HG03460 (cell line): ENCODE results near the gene EFNA3.
A peak's percentile ranks its signal among the peaks of the same experiment; 100 is the strongest.

Experiments used
- ATAC-seq: cut with Tn5 transposase; IDR thresholded peaks from one replicate; pipeline ENCODE4 v1.9.1; 2021; ENCODE audit not compliant: unreplicated experiment

Gene EFNA3

GRCh38 chr1:155083052-155083541 lies 4.5 kb downstream of the EFNA3 start:
- no peak for ATAC-seq

GRCh38 chr1:155083865-155084721 lies 5.5 kb downstream of the EFNA3 start:
- no peak for ATAC-seq

GRCh38 chr1:155084722-155085503 lies 6.3 kb downstream of the EFNA3 start:
- ATAC-seq, result peak; percentile 72

- ATAC-seq, result no peak
Measured at GRCh38 chr1:155085504-155086127, 7.0 kb downstream of the EFNA3 start.

DNA sequence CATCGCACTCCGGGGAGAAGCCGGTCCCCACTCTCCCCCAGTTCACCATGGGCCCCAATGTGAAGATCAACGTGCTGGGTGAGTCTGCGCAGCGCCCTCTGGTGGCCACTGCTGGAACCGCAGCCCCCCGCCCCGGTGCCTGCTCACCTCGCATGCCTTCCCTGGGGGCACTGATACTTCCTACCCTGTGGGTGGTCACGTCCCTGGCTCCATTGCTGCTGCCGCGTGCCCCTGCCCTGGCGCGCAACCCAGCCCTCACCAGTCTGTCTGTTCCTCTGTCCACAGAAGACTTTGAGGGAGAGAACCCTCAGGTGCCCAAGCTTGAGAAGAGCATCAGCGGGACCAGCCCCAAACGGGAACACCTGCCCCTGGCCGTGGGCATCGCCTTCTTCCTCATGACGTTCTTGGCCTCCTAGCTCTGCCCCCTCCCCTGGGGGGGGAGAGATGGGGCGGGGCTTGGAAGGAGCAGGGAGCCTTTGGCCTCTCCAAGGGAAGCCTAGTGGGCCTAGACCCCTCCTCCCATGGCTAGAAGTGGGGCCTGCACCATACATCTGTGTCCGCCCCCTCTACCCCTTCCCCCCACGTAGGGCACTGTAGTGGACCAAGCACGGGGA lies 7.6 kb downstream of the EFNA3 start:
- no peak for ATAC-seq

DNA sequence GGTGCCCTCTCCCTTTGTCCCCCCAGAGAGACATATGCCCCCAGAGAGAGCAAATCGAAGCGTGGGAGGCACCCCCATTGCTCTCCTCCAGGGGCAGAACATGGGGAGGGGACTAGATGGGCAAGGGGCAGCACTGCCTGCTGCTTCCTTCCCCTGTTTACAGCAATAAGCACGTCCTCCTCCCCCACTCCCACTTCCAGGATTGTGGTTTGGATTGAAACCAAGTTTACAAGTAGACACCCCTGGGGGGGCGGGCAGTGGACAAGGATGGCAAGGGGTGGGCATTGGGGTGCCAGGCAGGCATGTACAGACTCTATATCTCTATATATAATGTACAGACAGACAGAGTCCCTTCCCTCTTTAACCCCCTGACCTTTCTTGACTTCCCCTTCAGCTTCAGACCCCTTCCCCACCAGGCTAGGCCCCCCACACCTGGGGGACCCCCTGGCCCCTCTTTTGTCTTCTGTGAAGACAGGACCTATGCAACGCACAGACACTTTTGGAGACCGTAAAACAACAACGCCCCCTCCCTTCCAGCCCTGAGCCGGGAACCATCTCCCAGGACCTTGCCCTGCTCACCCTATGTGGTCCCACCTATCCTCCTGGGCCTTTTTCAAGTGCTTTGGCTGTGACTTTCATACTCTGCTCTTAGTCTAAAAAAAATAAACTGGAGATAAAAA lies 8.4 kb downstream of the EFNA3 start:
- ATAC-seq, result no peak

DNA sequence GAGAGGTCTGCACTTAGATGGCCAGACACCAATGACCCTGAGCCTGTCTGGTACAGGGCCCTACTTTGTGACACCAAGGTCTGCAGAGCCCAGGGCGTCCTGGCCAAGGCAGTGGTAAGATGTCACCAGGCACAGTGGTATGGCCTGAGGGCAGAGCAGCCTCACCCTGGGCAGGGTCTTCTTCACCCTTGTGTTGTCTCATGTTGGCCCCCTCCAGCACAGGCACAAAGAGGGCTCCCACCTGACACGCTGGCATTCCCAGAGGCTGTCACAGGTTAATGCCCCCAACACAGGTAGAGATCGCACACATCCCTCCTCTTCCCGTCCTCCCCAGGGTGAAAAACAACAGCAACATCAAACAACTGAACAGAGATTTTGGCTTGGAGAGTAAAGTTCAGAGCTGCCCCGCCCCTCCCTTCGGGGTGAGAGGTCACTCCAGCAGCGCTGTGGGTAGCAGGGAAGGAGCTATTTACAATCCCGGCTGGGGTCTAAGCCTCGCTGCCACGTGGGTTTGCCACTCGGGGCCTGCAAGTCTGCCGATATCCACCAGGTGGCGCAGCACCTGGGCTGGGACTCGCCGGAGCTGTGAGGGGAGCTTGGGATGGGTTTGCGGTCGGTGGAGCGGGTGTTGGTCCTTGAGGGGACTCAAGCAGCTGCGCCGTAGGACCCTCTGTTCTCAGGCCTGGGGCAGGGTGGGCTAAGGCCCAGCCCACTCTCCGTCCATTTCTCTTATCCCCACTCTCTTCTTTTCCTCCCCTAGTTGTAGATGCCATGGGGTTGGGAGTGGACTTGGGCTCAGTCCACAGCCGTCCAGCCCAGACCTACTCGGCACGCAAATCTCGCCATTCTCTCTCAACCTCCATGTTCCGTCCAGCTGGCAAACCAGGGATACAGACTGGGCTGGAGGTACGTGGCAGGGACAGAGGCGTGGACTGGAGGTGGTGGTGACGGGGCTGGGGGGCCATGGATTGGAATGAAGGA lies 12.7 kb downstream of the EFNA3 start:
- no peak for ATAC-seq

DNA sequence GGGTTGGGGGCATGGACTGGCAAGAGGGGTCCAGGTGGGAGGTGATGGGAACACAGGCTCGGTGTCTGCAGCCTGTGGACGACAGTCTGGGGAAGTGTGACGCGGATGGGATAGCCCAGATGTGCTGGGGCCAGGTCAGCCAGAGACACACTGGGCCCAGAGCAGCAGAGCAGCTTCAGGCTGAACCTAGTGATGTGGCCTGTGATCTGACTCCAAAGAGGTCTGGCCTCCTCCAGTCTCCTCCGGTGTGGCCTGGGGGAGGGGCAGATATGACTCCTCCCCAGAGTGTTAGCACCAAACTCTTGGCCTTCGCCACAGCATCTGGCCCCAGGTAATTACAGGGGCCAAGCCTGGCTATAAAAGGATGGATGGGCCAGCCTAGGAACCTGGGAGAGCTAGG lies 13.5 kb downstream of the EFNA3 start:
- no peak for ATAC-seq

DNA sequence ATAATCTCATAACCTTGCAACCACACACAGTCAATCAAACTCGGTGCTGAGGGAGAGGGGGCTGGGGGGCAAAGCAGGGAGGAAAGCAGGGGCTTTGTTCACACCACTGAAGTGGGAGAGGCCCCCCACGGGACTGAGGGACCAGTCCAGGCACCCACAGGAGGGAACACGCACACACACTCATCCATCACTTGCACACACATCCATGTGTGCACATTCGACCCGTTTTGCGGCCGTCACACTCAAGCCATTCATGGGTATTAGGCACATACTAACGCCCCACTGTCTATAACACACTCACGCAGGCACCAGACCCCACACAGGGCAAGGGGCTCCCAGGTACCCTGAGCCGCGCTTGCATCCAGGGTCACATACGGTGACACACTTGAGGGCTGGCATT lies 14.0 kb downstream of the EFNA3 start:
- ATAC-seq, result no peak

- no peak for ATAC-seq
Measured at GRCh38 chr1:155093911-155094621, 15.4 kb downstream of the EFNA3 start.

GRCh38 chr1:155094622-155094948 lies 15.9 kb downstream of the EFNA3 start:
- ATAC-seq, result no peak

DNA sequence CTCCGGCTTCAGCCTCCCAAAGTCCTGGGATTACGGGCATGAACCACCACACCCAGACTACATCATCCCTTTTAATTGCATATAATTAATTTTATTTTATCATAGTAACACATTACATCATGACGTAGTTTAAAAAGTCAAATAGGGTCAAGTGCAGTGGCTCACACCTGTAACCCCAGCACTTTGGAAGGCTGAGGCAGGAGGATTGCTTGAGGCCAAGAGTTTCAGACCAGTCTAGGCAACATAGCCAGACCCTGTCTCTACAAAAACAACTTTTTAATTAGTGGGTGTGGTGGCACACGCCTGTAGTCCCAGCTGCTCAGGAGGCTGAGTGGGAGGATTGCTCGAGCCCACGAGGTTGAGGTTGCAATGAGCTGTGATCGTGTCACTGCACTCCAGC lies 20.7 kb downstream of the EFNA3 start:
- ATAC-seq, result no peak

- ATAC-seq, result no peak
Measured at GRCh38 chr1:155103325-155103724, 24.7 kb downstream of the EFNA3 start.

DNA sequence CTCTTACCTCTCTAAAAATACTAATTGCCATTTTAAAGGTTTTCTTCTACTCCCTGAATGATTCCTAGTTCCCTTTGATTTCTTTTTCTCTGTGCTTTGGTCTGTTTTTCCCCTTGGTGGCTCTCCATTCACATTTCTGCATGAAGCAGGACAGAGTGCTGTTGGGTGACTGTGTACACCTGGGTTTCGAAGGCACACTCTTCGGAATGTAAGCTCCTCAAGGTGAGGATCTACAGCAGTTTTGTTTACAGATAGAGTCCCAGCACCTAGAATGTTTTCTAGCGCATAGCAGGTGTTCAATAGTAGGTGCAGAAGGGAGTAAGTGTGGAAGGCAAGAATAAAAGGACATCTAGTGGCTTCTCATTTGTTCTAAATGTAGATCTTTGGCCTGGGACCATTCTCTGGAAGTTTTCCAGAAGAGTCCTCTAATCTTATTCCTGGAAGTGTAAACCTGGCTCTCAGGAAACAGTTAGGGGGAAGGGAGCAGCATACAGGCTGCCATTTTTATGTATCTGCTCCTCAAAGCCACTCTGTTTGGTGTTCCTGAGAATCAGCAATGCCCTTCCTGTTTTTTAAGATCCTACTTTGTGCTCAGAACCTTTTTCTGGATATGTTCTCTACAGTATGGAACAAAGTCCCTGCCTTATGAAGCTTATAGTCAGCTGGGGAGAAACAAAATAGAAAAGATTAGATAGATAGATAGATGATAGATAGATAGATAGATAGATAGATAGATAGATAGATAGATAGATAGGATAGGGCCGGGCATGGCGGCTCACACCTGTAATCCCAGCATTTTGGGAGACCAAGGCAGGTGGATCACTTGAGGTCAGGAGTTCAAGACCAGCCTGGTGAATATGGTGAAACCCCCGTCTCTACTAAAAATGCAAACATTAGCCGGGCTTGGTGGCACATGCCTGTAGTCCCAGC lies 26.2 kb downstream of the EFNA3 start:
- no peak for ATAC-seq

DNA sequence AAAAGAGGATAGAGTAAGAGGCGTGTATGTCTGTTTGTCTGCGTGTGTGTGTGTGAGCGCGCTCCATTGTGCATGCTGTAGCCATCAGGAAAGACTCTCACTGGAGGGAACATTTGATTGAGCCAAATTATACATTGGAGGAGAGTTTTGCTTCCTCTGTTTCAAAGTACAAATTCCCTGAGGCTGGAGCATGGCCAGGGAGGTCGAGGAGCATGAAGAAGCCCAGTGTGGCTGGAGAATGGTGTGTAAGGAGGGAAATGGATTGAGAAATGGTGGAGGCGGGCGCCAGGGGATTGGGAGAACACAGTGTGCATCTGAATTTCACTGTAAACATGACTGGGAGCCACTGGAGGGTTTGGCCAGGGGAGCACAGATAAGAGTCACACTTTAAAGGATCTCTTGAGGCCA lies 27.0 kb downstream of the EFNA3 start:
- ATAC-seq, result no peak

DNA sequence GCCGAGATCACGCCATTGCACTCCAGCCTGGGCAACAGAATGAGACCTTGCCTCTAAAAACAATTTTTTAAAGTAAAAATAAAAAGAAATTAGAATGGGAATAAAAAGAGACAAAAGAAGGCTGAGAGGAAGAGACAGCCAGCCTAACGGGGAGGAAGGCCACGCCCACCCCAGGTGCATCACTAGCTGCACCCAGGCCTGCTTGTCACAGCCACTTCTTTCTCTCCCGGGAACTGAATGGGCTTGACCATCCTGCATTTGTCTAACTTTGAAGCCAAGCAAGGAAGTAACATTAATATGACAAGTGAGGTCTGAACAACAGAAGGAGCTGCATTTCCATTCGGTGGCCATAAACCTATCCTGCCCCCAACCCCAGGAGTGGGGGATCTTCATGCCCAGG lies 28.2 kb downstream of the EFNA3 start:
- ATAC-seq, result no peak

DNA sequence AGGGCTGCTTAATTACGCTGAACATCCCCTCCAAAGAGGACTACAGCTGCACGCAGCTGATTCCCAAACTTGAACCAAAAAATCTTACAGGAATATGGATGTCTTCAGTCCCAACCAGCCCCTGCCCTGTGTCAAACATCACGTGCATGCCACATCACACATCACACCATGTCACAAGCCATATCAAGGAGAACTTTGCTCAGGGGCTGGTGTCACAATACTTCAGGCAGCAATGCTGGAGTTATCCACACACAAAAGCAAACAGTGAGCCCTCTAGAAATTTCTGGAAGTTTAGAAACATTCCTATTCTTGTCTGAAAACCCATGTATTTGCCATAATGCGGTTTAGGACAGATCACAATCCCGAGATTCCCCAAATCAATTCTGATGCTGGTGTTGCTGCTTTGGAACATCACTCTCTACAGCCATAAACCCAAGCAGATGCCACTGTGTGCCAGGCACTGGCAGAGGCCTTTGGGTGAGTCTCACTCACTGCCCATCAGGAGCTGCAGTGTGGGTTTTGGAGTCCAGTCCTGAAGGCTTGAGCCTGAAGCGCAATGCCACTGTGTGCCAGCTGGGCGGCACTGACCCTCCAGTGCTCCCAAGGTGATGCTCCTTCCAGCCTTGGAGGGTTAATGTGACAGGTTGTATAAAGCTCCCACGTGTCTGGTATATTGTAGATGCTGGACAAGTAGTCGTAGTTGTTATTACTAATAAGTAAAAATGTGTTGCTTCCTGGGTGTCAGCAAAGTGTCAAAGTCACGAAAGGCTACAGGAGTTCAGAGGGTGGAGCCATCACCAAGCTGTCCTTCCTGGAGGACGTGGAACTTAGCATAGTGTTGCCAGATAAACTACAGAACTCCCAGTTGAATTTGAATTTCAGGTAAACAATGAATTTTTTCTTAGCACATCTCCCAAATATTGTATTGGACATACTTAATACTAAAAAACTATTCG lies 28.9 kb downstream of the EFNA3 start:
- ATAC-seq, result no peak
